GM18519 (cell line): ENCODE results near the gene TMEM52.

Experiments
- ATAC-seq: cut with Tn5 transposase; IDR thresholded peaks from one replicate; pipeline ENCODE4 v1.9.1; 2021; ENCODE audit warnings: mild to moderate bottlenecking, moderate library complexity; ENCODE audit not compliant: unreplicated experiment, low FRiP score

TMEM52 gene

GRCh38 chr1:1916851-1917251 is 2.2 kb downstream of the TMEM52 start:
- ATAC-seq, result no peak

- no peak for ATAC-seq
Observed at GRCh38 chr1:1915911-1916840, 2.9 kb downstream of the TMEM52 start.

GRCh38 chr1:1914971-1915692 is 3.9 kb downstream of the TMEM52 start, which contains the start of gene CALML6:
CALML6 (plus strand) TSS chr1:1915260; CDS start chr1:1915281, 21 bp downstream.
- ATAC-seq, result no peak

GRCh38 chr1:1914101-1914970 is 4.7 kb downstream of the TMEM52 start:
- no peak for ATAC-seq

GRCh38 chr1:1911350-1912041 is 7.6 kb downstream of the TMEM52 start:
- ATAC-seq, result no peak

GRCh38 chr1:1910651-1911331 is 8.3 kb downstream of the TMEM52 start:
- no peak for ATAC-seq

- ATAC-seq, result no peak
Observed at GRCh38 chr1:1910033-1910465, 9.0 kb downstream of the TMEM52 start.

GRCh38 chr1:1908506-1908791 is 10.6 kb downstream of the TMEM52 start:
- ATAC-seq, result no peak

- no peak for ATAC-seq
Observed at GRCh38 chr1:1907098-1907736, 11.9 kb downstream of the TMEM52 start.

- no peak for ATAC-seq
Observed at GRCh38 chr1:1906185-1907097, 12.6 kb downstream of the TMEM52 start.

- no peak for ATAC-seq
Observed at GRCh38 chr1:1903224-1903623, 15.9 kb downstream of the TMEM52 start.

GRCh38 chr1:1901641-1902294 is 17.3 kb downstream of the TMEM52 start:
- ATAC-seq, result no peak

GRCh38 chr1:1900883-1901640 is 18.0 kb downstream of the TMEM52 start:
- ATAC-seq, result no peak

GRCh38 chr1:1899967-1900327 is 19.1 kb downstream of the TMEM52 start:
- ATAC-seq, result no peak

- ATAC-seq, result no peak
Observed at GRCh38 chr1:1899266-1899966, 19.7 kb downstream of the TMEM52 start.

GRCh38 chr1:1898246-1898933 is 20.7 kb downstream of the TMEM52 start:
- no peak for ATAC-seq
